SK-N-SH treated with all-trans-retinoic acid at 6 μM for 48 hours (cell line): ENCODE data around the gene LSM4.

Experiments used
- ATAC-seq: fragments of 200-7000 bp; cut with Tn5 transposase; 3 replicates; pipeline ENCODE4 v1.9.1; 2020; ENCODE audit warnings: mild to moderate bottlenecking, moderate library complexity
- ARNTL ChIP-seq: fragments of 450-650 bp; formaldehyde crosslinking; IDR thresholded peaks from 2 replicates; pipeline ENCODE4 v1.5.0; 2020; ENCODE audit warnings: low read depth, mild to moderate bottlenecking, moderate library complexity, borderline replicate concordance
- CSDC2 ChIP-seq: fragments of 250-450 bp; sonication (Bioruptor Pico); IDR thresholded peaks from 2 replicates; pipeline ENCODE4 v1.5.0; 2020; ENCODE audit warnings: mild to moderate bottlenecking, moderate library complexity
- ESRRG ChIP-seq: fragments of 250-450 bp; sonication (Bioruptor Pico); IDR thresholded peaks from 2 replicates; pipeline ENCODE4 v1.6.1; 2021; ENCODE audit warnings: mild to moderate bottlenecking
- GLIS3 ChIP-seq: fragments of 250-450 bp; sonication (Bioruptor Pico); IDR thresholded peaks from 2 replicates; pipeline ENCODE4 v1.5.0; 2020; ENCODE audit warnings: mild to moderate bottlenecking, moderate library complexity
- OSR1 ChIP-seq: fragments of 250-450 bp; sonication (Bioruptor Pico); IDR thresholded peaks from 2 replicates; pipeline ENCODE4 v1.8.0; 2022; ENCODE audit warnings: moderate library complexity, mild to moderate bottlenecking, inconsistent platforms
- PPARA ChIP-seq: fragments of 250-450 bp; sonication (Bioruptor Pico); IDR thresholded peaks from 2 replicates; pipeline ENCODE4 v1.5.0; 2020; ENCODE audit warnings: mild to moderate bottlenecking, borderline replicate concordance
- SNAI2 ChIP-seq: fragments of 250-450 bp; sonication (Bioruptor Pico); IDR thresholded peaks from 2 replicates; pipeline ENCODE4 v1.5.0; 2020; ENCODE audit warnings: mild to moderate bottlenecking, moderate library complexity
- TCF4 ChIP-seq: fragments of 250-450 bp; sonication (Bioruptor Pico); IDR thresholded peaks from 2 replicates; pipeline ENCODE4 v1.8.0; 2021; ENCODE audit warnings: mild to moderate bottlenecking, moderate library complexity, borderline replicate concordance
- ZC3H10 ChIP-seq: fragments of 250-450 bp; sonication (Bioruptor Pico); IDR thresholded peaks from 2 replicates; pipeline ENCODE4 v1.5.1; 2021; ENCODE audit warnings: mild to moderate bottlenecking, moderate library complexity
- ZFP3 ChIP-seq: fragments of 250-450 bp; sonication (Bioruptor Pico); IDR thresholded peaks from 2 replicates; pipeline ENCODE4 v1.5.0; 2020; ENCODE audit warnings: mild to moderate bottlenecking, moderate library complexity
- ZFP30 ChIP-seq: fragments of 450-650 bp; formaldehyde crosslinking; IDR thresholded peaks from 2 replicates; pipeline ENCODE4 v1.5.0; 2022; ENCODE audit warnings: mild to moderate bottlenecking, moderate library complexity
- ZNF565 ChIP-seq: fragments of 450-650 bp; formaldehyde crosslinking; conservative IDR thresholded peaks from 2 replicates; pipeline ENCODE4 v1.5.0; 2020; ENCODE audit warnings: low read depth, mild to moderate bottlenecking, moderate library complexity
- ZNF70 ChIP-seq: fragments of 450-650 bp; formaldehyde crosslinking; IDR thresholded peaks from 2 replicates; pipeline ENCODE4 v1.5.0; 2020; ENCODE audit warnings: mild to moderate bottlenecking, moderate library complexity
- ZNF8 ChIP-seq: fragments of 450-650 bp; formaldehyde crosslinking; IDR thresholded peaks from 2 replicates; pipeline ENCODE4 v1.5.0; 2020; ENCODE audit warnings: mild to moderate bottlenecking, moderate library complexity
- TF ChIP-seq, protein P1 (sequence below): fragments of 250-450 bp; sonication (Bioruptor Pico); IDR thresholded peaks from 2 replicates; pipeline ENCODE4 v1.5.1; 2021; ENCODE audit warnings: mild to moderate bottlenecking, moderate library complexity
- TF ChIP-seq, protein P2 (sequence below): fragments of 250-450 bp; sonication (Bioruptor Pico); IDR thresholded peaks from 2 replicates; pipeline ENCODE4 v1.8.0; 2021; ENCODE audit warnings: low read depth, mild to moderate bottlenecking, moderate library complexity, borderline replicate concordance

LSM4 gene

GRCh38 chr19:18261474-18261873 is 61.4 kb downstream of the LSM4 start:
- TF ChIP-seq ZNF8 (CRISPR knock-in tag) (no peak), ZC3H10 (CRISPR knock-in tag) (no peak), PPARA (CRISPR knock-in tag) (no peak), ZNF70 (no peak)
- ATAC-seq = no peak

GRCh38 chr19:18259893-18260292 is 63.0 kb downstream of the LSM4 start:
- no peak for ATAC-seq
- TF ChIP-seq, protein P1, sequence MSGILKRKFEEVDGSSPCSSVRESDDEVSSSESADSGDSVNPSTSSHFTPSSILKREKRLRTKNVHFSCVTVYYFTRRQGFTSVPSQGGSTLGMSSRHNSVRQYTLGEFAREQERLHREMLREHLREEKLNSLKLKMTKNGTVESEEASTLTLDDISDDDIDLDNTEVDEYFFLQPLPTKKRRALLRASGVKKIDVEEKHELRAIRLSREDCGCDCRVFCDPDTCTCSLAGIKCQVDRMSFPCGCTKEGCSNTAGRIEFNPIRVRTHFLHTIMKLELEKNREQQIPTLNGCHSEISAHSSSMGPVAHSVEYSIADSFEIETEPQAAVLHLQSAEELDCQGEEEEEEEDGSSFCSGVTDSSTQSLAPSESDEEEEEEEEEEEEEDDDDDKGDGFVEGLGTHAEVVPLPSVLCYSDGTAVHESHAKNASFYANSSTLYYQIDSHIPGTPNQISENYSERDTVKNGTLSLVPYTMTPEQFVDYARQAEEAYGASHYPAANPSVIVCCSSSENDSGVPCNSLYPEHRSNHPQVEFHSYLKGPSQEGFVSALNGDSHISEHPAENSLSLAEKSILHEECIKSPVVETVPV = no peak
- TF ChIP-seq ZC3H10 (CRISPR knock-in tag) (no peak), ZNF8 (CRISPR knock-in tag) (no peak), OSR1 (CRISPR knock-in tag) (no peak), ZNF70 (no peak), ZFP30 (CRISPR knock-in tag) (no peak), ESRRG (CRISPR knock-in tag) (no peak), ZNF565 (CRISPR knock-in tag) (no peak)
- TF ChIP-seq, protein P2, sequence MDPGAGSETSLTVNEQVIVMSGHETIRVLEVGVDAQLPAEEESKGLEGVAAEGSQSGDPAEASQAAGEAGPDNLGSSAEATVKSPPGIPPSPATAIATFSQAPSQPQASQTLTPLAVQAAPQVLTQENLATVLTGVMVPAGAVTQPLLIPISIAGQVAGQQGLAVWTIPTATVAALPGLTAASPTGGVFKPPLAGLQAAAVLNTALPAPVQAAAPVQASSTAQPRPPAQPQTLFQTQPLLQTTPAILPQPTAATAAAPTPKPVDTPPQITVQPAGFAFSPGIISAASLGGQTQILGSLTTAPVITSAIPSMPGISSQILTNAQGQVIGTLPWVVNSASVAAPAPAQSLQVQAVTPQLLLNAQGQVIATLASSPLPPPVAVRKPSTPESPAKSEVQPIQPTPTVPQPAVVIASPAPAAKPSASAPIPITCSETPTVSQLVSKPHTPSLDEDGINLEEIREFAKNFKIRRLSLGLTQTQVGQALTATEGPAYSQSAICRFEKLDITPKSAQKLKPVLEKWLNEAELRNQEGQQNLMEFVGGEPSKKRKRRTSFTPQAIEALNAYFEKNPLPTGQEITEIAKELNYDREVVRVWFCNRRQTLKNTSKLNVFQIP (CRISPR knock-in tag) = no peak
- TF ChIP-seq, all 23 proteins: peak for 0

DNA sequence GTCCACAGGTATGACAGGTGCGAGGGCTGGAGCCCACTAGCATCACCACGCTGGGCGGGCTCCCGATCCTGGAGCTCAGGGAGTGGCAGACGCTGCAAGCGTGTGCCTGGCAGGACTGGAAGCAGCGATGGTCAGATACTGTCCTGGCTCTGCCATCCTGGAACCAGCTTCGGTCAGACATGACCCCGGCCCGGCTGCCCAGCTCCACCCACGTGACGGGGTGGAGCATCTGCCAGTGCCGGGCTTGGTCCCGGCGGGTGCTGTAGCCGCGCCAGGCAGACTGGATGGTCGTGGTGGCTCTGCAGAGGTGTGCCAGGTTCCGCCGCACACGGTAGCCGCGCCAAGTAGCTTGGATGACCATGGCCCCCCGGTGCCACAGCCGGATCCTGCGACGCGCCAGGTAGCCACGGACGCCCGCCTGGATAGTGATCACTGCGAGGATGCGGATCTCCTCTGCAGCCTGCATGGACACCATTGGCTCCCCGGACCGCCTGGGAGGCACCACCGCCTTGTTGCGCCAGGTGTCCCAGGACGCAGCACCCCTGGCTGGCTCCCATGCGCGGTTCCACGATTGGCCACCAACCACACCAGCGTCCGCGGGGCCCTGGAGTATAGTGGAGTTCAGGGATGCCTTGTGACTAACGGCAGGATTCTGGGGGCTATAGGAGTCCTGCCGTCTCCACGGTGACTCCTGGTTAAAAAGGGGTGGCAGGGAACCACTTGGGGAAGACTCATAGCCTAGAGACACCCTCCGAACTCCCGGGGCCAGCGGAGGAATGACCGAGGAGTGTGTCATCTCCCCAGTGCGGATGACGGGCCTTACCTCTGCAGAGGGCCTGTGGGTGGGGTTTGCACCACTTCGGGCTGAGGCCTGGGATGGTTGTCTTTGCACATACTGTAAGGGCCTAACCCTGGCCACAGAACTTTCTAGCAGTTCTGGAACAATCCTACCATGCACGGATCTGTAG is 65.1 kb downstream of the LSM4 start:
- ATAC-seq = no peak
- no peak for TF ChIP-seq ZFP30 (CRISPR knock-in tag)
- TF ChIP-seq ARNTL = no peak
- TF ChIP-seq CSDC2 (CRISPR knock-in tag) = no peak
- no peak for TF ChIP-seq SNAI2 (CRISPR knock-in tag)
- TF ChIP-seq TCF4 (CRISPR knock-in tag) = no peak
- no peak for TF ChIP-seq ZNF8 (CRISPR knock-in tag)
- no peak for TF ChIP-seq GLIS3 (CRISPR knock-in tag)
- TF ChIP-seq ZC3H10 (CRISPR knock-in tag) = no peak
- no peak for TF ChIP-seq ZFP3 (CRISPR knock-in tag)
